Choroid plexus epithelial cell (primary cell): ENCODE data around the gene PNPLA6.
"Not testable (repeated sequence)": the region's sequence is repeated elsewhere in the genome, so short reads cannot be mapped to it uniquely, and the experiment has no call there.

Source experiments
- DNase-seq: peaks from one replicate; pipeline ENCODE4 v3.0.0-alpha.2; 2010; ENCODE audit warnings: low read depth
- H3K4me3 ChIP-seq: 2 replicates; pipeline ENCODE4 v1.5.1; 2011; ENCODE audit warnings: low read depth, mild to moderate bottlenecking, control low read depth, low read length, moderate library complexity
- CTCF ChIP-seq: conservative IDR thresholded peaks from 2 replicates; pipeline ENCODE4 v1.5.1; 2011; ENCODE audit warnings: low read depth, mild to moderate bottlenecking, control low read depth, inconsistent platforms, low read length, moderate library complexity

Gene PNPLA6

DNA sequence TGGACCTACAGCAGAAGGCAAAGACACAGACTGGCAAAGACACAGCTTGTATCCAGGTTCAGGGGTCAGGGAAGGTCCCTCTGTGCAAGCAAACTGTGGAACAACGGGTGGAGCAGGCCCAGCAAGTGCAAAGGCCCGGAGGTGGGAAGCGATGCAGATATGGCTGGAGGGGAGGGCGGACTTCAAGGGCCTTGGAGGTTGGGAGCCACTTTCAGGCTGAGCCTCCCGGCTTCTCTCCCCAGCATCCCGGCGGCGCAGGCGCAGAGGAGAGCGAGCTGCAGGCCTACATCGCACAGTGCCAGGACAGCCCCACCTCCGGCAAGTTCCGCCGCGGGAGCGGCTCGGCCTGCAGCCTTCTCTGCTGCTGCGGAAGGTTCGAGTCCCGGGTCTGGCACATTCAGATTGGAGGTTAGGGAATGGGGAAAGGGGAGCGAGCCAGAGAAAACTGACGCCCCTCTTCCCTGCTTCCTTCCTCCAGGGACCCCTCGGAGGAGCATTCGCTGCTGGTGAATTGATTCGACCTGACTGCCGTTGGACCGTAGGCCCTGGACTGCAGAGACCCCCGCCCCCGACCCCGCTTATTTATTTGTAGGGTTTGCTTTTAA lies 2.1 kb upstream of the PNPLA6 start:
- peak overlapping the region; percentile 98 for H3K4me3 ChIP-seq
- no peak for TF ChIP-seq CTCF
- peak; percentile 67 for DNase-seq

GRCh38 chr19:7533925-7534480 lies 1.5 kb upstream of the PNPLA6 start:
- DNase-seq = peak; percentile 95

DNA sequence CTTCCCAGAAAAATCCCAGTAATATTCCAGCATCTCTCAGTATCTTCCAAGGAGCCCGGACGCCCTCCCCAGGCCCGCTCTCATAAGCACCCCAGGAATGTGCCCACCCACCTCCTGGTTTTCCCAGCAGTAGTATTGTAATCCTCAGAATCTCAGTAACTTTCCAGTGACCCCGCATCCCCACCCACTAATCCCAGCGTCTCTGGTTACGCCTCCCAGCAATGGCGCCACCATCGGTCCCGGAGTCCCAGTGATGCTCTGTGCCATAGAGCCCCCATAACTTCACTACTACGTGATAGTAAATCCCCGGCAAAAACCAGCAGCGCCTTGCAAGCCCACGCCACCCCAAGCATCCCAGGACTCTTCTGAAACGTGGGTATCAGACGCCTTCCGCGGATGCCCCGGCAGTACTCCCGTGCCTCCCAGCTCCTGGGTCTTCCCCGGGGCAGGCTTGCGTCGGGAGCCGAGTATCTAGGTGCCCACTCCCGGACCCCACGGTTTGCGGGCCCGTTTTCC lies 928 bp upstream of the PNPLA6 start:
- peak; percentile 24 for TF ChIP-seq CTCF
- H3K4me3 ChIP-seq = peak overlapping the region; percentile 98
- peak; percentile 70 for DNase-seq

More at GRCh38 chr19:7533925-7534480, 1.5 kb upstream of the PNPLA6 start:
- TF ChIP-seq CTCF = no peak
- peak overlapping the region; percentile 98 for H3K4me3 ChIP-seq

GRCh38 chr19:7535998-7536695 lies 630 bp downstream of the PNPLA6 start:
- peak overlapping the region; percentile 98 for H3K4me3 ChIP-seq
- TF ChIP-seq CTCF = no peak
- no peak for DNase-seq

DNA sequence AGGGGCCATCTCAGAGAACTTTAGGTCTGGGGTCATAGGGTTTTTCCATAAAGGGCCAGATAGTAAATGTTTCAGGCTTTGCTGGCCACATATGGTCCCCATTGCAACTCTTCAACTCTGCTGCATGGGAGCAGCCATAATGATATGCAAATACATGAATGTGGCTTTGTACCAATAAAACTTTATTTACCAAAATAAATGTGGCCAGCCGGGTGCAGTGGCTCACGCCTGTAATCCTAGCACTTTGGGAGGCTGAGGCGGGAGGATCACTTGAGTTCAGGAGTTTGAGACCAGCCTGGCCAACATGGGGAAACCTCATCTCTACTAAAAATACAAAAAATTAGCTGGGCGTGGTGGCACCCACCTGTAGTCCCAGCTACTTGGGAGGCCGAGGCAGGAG lies 3.5 kb downstream of the PNPLA6 start:
- not testable (repeated sequence) for DNase-seq, H3K4me3 ChIP-seq

- no peak for TF ChIP-seq CTCF
- H3K4me3 ChIP-seq = no peak overlapping the region
- DNase-seq = no peak
Observed at GRCh38 chr19:7539827-7540425, 4.4 kb downstream of the PNPLA6 start.

DNA sequence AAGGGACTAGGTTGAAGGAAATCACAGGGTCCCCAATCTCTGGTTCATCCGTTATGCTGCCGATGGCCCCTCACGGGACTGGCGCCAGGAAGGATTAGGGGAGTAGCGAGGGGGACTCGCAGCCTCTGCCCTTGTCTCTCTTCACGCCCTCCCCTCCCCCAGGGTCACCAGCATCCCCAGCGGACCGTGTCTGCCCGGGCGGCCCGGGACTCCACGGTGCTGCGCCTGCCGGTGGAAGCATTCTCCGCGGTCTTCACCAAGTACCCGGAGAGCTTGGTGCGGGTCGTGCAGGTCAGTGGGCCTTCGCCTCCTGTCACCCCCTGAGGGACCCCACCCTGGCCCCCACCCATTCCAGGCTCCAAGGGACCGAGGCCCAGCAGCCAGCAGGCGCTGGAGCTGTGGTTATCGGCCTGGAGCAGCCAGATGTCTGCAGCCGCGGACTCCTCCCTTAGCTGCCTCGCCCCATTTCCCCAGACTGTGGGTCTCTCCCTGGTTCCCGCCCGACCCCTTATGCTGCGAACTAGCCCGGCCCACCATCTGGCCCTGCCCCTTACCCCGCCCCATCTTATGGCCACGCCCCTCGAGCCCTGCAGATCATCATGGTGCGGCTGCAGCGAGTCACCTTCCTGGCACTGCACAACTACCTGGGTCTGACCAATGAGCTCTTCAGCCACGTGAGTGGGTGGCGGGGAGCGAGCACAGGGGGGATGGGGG lies 5.4 kb downstream of the PNPLA6 start:
- no peak for TF ChIP-seq CTCF
- DNase-seq = peak; percentile 35
- no peak overlapping the region for H3K4me3 ChIP-seq
